Sigmoid colon (tissue), 4 donors: ENCODE measurements around the gene GPX3.

Source experiments
- CTCF ChIP-seq, 4 experiments: fragments of 450-650 bp in 3 of 4; fragments of 200-600 bp in 1 of 4; IDR thresholded peaks; one replicate each; pipeline ENCODE4 v1.5.1; 2016 to 2019; ENCODE audit warnings: antibody characterized with exemption in 4 of 4, mild to moderate bottlenecking in 3 of 4, moderate library complexity in 2 of 4
- EP300 ChIP-seq, 4 donors: sonication (generic); formaldehyde crosslinking; IDR thresholded peaks; one replicate each; pipeline ENCODE4 v1.6.1; 2017; ENCODE audit warnings: antibody characterized with exemption in 4 of 4
- POLR2A ChIP-seq, 2 donors: fragments of 450-650 bp; IDR thresholded peaks; one replicate each; pipeline ENCODE4 v1.6.1; 2016; ENCODE audit warnings: antibody characterized with exemption in 2 of 2, mild to moderate bottlenecking in 2 of 2, moderate library complexity in 2 of 2
- POLR2AphosphoS5 ChIP-seq, 4 donors: sonication (generic); formaldehyde crosslinking; IDR thresholded peaks; one replicate each; pipeline ENCODE4 v1.6.1; 2017; ENCODE audit warnings: antibody characterized with exemption in 4 of 4

GRCh38 chr5:151062405-151063141, 42.2 kb downstream of the GPX3 start:
- no peak for TF ChIP-seq CTCF (IDR thresholded peaks at IDR 0.05)
- TF ChIP-seq POLR2AphosphoS5 (IDR thresholded peaks at IDR 0.05): no peak
- no peak for TF ChIP-seq POLR2A (IDR thresholded peaks at IDR 0.05)
- no peak for TF ChIP-seq EP300 (IDR thresholded peaks at IDR 0.05)
